Measurements from ENCODE around the gene E4F1.

Gene E4F1

GRCh38 chr16:2278956-2279800 is 55.8 kb downstream of the E4F1 start:
- DNase-seq, result no peak
- peaks cover 7 to 70% (median 49%) of the 10 kb centered on the region in 3 donors for H3K36me3 ChIP-seq
- no peak for TF ChIP-seq CTCF (IDR thresholded peaks at IDR 0.05)
- H3K4me1 ChIP-seq, result no peaks in the 10 kb centered on the region
- no peak overlapping the region for H3K27ac ChIP-seq
- no peak overlapping the region for H3K4me3 ChIP-seq
- no peaks in the 10 kb centered on the region for H3K27me3 ChIP-seq
- intact Hi-C loops (cut with DNase I; ENCODE audit: low total_unique reads), result no loop called here
- no peaks in the 10 kb centered on the region for H3K9me3 ChIP-seq

- Histone ChIP-seq H3K27ac (no peak overlapping the region), H3K27me3 (no peaks in the 10 kb centered on the region), H3K36me3 (peaks cover 14 to 82% (median 62%) of the 10 kb centered on the region in 3 donors), H3K4me1 (no peaks in the 10 kb centered on the region), H3K4me3 (no peak overlapping the region), H3K9me3 (no peaks in the 10 kb centered on the region)
- intact Hi-C loops (cut with DNase I; ENCODE audit: low total_unique reads), result no loop called here
- DNase-seq, result no peak
- TF ChIP-seq CTCF (IDR thresholded peaks at IDR 0.05), result no peak
Measured at GRCh38 chr16:2280461-2280860, 57.1 kb downstream of the E4F1 start.

GRCh38 chr16:2280981-2281542 is 57.7 kb downstream of the E4F1 start:
- Histone ChIP-seq H3K4me3 (no peak overlapping the region), H3K27ac (no peak overlapping the region), H3K4me1 (no peaks in the 10 kb centered on the region), H3K9me3 (no peaks in the 10 kb centered on the region), H3K36me3 (peaks cover 14 to 82% (median 61%) of the 10 kb centered on the region in 3 donors), H3K27me3 (no peaks in the 10 kb centered on the region)
- intact Hi-C loops (cut with DNase I; ENCODE audit: low total_unique reads), result no loop called here
- no peak for TF ChIP-seq CTCF (IDR thresholded peaks at IDR 0.05)
- DNase-seq, result no peak

GRCh38 chr16:2282262-2282661 is 58.9 kb downstream of the E4F1 start:
- intact Hi-C loops (cut with DNase I; ENCODE audit: low total_unique reads), result no loop called here
- TF ChIP-seq CTCF (IDR thresholded peaks at IDR 0.05), result no peak
- Histone ChIP-seq H3K27ac (no peak overlapping the region), H3K4me1 (no peaks in the 10 kb centered on the region), H3K9me3 (no peaks in the 10 kb centered on the region), H3K36me3 (peaks cover 14 to 86% (median 64%) of the 10 kb centered on the region in 3 donors), H3K27me3 (no peaks in the 10 kb centered on the region), H3K4me3 (no peak overlapping the region)
- DNase-seq, result no peak

GRCh38 chr16:2282866-2283555 is 59.6 kb downstream of the E4F1 start:
- no peaks in the 10 kb centered on the region for H3K4me1 ChIP-seq
- intact Hi-C loops (cut with DNase I; ENCODE audit: low total_unique reads), result no loop called here
- no peaks in the 10 kb centered on the region for H3K27me3 ChIP-seq
- H3K9me3 ChIP-seq, result no peaks in the 10 kb centered on the region
- no peak overlapping the region for H3K27ac ChIP-seq
- H3K4me3 ChIP-seq, result no peak overlapping the region
- TF ChIP-seq CTCF (IDR thresholded peaks at IDR 0.05), result no peak
- peaks cover 14 to 86% (median 64%) of the 10 kb centered on the region in 3 donors for H3K36me3 ChIP-seq
- DNase-seq, result no peak

Measured in tibial artery (tissue), 4 donors.